HT-29 (cell line): Measurements from ENCODE around the gene KIF22. TPM values are rescaled to one million over a fixed set of nuclear protein-coding genes. Genes with fewer than 3 reads are reported as not detected.

ENCODE experiments used
- DNase-seq: peaks from one replicate; pipeline ENCODE4 v3.0.0-alpha.2; 2015; ENCODE audit warnings: low spot score
- total RNA-seq: library from RNA; depleted of rRNA; stranded (reverse); fragments of >200 nt; shearing (Covaris generic); gene quantifications from 2 replicates; pipeline ENCODE4 v1.2.3, GENCODE V29; 2014

The KIF22 gene
- total RNA-seq, 1 experiment from 2014 or later: 134 TPM

- DNase-seq: no peak
Measured at GRCh38 chr16:29802416-29802935, 11.9 kb downstream of the KIF22 start.

- DNase-seq: no peak
Measured at GRCh38 chr16:29804020-29804419, 13.5 kb downstream of the KIF22 start.

DNA sequence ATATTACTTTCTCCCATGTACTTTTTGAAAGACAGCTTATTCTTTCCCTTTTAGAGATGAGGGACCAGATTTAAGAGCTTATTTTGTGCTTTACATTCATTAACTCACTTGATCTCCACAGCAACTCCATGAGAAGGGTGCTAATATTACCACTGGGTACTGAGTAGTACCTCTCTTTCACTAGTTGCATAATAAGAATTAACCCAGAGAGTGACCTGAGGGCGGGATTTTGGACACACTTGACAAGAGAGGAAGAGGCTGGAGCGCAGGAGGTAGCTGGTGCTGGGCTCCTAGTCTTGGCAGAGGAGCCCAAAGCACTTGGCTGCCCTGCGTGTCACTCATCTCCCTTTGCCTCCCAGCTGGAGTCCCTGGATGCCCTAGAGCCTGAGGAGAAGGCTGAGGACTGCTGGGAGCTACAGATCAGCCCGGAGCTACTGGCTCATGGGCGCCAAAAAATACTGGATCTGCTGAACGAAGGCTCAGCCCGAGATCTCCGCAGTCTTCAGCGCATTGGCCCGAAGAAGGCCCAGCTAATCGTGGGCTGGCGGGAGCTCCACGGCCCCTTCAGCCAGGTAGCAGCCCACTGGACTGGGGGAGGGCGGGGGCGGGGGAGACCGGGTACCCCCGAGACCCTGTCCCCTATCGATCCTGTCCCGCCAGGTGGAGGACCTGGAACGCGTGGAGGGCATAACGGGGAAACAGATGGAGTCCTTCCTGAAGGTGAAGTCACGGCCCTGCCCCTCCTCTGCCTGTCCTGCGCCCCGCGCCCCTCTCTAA lies 14.1 kb downstream of the KIF22 start:
- peak; percentile 51 for DNase-seq

GRCh38 chr16:29805232-29806098 lies 14.9 kb downstream of the KIF22 start:
- peak; percentile 96 for DNase-seq

- DNase-seq: no peak
Measured at GRCh38 chr16:29806099-29806579, 15.6 kb downstream of the KIF22 start, which contains the start of gene MAZ. Gene MAZ (plus strand): TSS chr16:29806529. CDS start chr16:29806702, 173 bp downstream.

GRCh38 chr16:29806641-29807425 lies 16.3 kb downstream of the KIF22 start:
- no peak for DNase-seq

- peak; percentile 87 for DNase-seq
Measured at GRCh38 chr16:29807426-29808218, 17.1 kb downstream of the KIF22 start.

GRCh38 chr16:29808219-29808900 lies 17.8 kb downstream of the KIF22 start:
- DNase-seq: no peak

DNA sequence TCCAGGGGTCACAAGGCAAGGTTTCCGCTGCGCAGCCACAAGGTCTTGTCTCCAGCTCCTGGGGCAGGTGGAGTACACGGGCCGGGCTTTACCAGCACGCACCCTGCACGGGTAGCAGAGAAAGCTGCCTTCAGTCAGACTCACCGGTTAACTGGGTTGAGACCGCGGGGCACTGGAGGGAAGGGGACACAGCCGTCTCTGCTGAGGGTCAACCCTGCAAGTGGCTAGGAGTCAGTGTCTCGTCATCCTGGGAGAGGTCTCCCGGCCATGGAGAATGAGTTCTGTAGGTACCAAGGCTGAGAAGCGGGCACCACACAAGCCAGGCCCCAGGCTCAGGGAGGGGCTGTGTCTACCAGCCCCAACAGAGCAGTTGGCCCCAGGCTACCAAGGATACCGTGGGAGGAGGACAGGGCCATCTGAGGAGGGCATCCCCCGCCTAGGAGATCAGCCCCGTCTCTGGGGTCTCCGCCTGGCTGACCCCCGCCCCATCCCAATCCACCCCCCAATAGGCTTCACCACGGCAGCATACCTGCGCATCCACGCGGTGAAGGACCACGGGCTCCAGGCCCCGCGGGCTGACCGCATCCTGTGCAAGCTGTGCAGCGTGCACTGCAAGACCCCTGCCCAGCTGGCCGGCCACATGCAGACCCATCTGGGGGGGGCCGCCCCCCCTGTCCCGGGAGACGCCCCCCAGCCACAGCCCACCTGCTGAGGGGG lies 18.6 kb downstream of the KIF22 start:
- DNase-seq: no peak

GRCh38 chr16:29809850-29810698 lies 19.5 kb downstream of the KIF22 start:
- no peak for DNase-seq

- no peak for DNase-seq
Measured at GRCh38 chr16:29810699-29811169, 20.2 kb downstream of the KIF22 start.

DNA sequence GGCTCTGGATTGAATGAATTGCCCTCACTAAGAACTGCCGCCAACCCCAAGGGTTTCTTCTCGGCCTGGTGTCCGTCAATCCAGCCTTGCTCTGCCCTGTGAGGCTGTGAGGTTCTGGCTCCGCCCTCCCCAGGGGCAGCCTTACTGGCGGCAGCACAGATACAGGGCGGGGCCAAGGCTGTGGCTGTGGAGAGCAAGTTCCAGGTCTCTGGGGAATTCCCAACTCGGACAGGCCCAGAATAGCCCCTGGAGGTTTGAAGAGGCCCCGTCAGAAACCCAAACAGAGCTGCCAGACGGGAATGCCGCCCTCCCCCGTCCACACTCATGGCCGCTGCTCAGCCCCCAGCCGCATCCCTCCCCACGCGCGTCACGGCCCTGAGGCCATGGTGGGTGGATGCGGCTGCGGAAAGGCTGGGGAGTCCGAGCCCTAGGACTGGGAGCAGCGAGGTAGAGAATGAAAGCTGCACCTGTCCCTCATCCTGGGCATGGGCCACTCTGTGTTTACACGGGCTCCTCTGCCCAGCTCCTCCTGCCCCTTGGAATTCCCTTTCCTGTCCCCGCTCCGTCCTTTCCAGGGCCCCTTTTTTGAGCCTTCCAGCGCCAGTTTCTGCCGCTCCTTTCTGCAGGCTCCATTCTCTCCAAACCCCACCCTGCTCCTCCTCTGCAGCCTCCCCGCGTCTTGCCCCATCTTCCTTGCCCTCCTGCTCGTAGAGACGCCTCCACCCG lies 20.8 kb downstream of the KIF22 start:
- DNase-seq: peak; percentile 93

GRCh38 chr16:29811896-29812665 lies 21.5 kb downstream of the KIF22 start, which contains the start of gene PRRT2:
Gene PRRT2 (plus strand): TSS chr16:29812193. CDS start chr16:29813055, 862 bp downstream.
- no peak for DNase-seq

DNA sequence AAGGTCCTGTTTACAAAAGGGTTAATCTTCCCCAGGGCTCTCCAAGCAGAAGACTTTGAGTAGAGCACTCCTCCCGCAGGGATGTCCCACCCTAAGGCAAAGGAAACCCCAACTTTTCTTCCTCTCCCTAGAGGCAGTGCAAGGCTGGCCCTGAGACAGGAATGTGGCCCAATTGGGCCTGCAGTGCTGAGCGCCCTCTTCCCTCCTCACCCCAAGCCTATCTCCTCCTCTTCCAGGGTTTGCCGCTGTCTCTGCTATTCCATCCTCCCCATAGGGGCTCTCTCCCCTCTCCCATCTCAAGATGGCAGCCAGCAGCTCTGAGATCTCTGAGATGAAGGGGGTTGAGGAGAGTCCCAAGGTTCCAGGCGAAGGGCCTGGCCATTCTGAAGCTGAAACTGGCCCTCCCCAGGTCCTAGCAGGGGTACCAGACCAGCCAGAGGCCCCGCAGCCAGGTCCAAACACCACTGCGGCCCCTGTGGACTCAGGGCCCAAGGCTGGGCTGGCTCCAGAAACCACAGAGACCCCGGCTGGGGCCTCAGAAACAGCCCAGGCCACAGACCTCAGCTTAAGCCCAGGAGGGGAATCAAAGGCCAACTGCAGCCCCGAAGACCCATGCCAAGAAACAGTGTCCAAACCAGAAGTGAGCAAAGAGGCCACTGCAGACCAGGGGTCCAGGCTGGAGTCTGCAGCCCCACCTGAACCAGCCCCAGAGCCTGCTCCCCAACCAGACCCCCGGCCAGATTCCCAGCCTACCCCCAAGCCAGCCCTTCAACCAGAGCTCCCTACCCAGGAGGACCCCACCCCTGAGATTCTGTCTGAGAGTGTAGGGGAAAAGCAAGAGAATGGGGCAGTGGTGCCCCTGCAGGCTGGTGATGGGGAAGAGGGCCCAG lies 22.4 kb downstream of the KIF22 start:
- DNase-seq: no peak
